ENCODE data around the gene SSH3.

GRCh38 chr11:67309166-67309565 lies 5.8 kb downstream of the SSH3 start:
- TF ChIP-seq BCL11A (IDR thresholded peaks at IDR 0.05; ENCODE audit: low read depth in 2 of 2, low read length in 2 of 2) (no peak), KDM4A (IDR thresholded peaks at IDR 0.05; ENCODE audit: low read depth, low read length, severe bottlenecking) (no peak), SP1 (IDR thresholded peaks at IDR 0.05; ENCODE audit: low read depth, low read length) (no peak), POLR2A (IDR thresholded peaks at IDR 0.05; ENCODE audit: control extremely low read depth in 1 of 2, low read depth in 2 of 2, low read length in 2 of 2) (no peak), CTCF (IDR thresholded peaks at IDR 0.05; ENCODE audit: control extremely low read depth in 1 of 3, insufficient read depth in 1 of 3, low read depth in 1 of 3, low read length in 3 of 3) (no peak), PHF8 (conservative IDR thresholded peaks at IDR 0.05; ENCODE audit: low read depth, low read length) (no peak), RFX5 (IDR thresholded peaks at IDR 0.05; ENCODE audit: borderline replicate concordance, low read depth, low read length) (no peak), ATF3 (IDR thresholded peaks at IDR 0.05; ENCODE audit: insufficient read depth, low read depth, low read length) (no peak), CEBPB (IDR thresholded peaks at IDR 0.05; ENCODE audit: low read depth, low read length) (no peak), SAP30 (IDR thresholded peaks at IDR 0.05; ENCODE audit: insufficient read depth, insufficient replicate concordance, low read length) (no peak)
